ENCODE results near the gene GNG7.
"Not testable (repeated sequence)": the region's sequence is repeated elsewhere in the genome, so short reads cannot be mapped to it uniquely, and the experiment has no call there.

The GNG7 gene

GRCh38 chr19:2611483-2612464 is 90.7 kb downstream of the GNG7 start:
- H3K4me3 ChIP-seq (ENCODE audit: low read depth, low read length) = no peak overlapping the region
- TF ChIP-seq, protein P1, sequence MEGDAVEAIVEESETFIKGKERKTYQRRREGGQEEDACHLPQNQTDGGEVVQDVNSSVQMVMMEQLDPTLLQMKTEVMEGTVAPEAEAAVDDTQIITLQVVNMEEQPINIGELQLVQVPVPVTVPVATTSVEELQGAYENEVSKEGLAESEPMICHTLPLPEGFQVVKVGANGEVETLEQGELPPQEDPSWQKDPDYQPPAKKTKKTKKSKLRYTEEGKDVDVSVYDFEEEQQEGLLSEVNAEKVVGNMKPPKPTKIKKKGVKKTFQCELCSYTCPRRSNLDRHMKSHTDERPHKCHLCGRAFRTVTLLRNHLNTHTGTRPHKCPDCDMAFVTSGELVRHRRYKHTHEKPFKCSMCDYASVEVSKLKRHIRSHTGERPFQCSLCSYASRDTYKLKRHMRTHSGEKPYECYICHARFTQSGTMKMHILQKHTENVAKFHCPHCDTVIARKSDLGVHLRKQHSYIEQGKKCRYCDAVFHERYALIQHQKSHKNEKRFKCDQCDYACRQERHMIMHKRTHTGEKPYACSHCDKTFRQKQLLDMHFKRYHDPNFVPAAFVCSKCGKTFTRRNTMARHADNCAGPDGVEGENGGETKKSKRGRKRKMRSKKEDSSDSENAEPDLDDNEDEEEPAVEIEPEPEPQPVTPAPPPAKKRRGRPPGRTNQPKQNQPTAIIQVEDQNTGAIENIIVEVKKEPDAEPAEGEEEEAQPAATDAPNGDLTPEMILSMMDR (conservative IDR thresholded peaks at IDR 0.05; ENCODE audit: low read depth, low read length) = no peak
- DNase-seq (ENCODE audit: low read depth) = no peak

DNA sequence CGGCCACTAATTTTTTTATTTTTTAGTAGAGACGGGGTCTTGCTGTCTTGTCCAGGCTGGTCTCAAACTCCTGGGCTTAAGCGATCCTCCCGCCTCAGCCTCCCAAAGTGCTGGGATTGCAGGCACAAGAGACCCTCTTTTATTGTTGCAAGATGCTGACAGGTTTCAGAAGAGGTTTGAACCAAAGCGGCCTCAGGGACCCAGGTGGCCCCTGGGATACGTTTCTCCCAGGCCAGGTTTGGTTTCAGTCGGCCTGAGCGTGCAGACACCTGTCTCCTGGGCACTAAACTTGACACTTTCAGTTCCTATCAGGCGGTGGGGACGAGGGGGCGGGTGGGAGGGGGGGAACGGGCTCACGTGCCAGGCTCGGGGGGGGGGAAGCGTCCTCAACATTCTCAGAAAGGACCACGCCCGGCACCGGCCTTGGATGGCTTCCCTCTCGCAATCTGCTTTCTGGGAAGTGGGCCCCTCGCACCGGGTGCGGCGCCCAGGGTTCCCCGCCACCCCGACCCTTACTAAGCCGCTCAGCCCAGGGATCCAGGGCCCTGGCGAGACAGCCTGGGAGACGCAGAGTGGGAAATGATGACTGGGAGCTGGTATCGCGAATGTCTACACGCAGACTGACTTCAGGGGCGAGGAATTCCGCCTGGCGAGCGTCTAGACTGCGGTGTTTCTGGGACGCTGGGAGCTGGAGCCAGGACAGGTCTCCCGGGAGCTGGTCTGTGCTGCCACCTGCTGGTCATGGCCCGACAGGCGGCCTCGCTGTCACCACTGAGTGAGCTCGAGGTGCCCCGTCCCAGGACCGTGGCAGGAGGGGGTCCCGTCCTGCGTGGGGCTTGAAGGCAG is 91.6 kb downstream of the GNG7 start:
- DNase-seq (ENCODE audit: low read depth) = peak; percentile 94
- TF ChIP-seq, protein P1 (conservative IDR thresholded peaks at IDR 0.05; ENCODE audit: low read depth, low read length) = peak; percentile 98
- peak overlapping the region; percentile 44 for H3K4me3 ChIP-seq (ENCODE audit: low read depth, low read length)

- TF ChIP-seq, protein P1 (conservative IDR thresholded peaks at IDR 0.05; ENCODE audit: low read depth, low read length) = no peak
- H3K4me3 ChIP-seq (ENCODE audit: low read depth, low read length) = no peak overlapping the region
- no peak for DNase-seq (ENCODE audit: low read depth)
These were observed 92.9 kb downstream of the GNG7 start for GRCh38 chr19:2609389-2610116.

DNA sequence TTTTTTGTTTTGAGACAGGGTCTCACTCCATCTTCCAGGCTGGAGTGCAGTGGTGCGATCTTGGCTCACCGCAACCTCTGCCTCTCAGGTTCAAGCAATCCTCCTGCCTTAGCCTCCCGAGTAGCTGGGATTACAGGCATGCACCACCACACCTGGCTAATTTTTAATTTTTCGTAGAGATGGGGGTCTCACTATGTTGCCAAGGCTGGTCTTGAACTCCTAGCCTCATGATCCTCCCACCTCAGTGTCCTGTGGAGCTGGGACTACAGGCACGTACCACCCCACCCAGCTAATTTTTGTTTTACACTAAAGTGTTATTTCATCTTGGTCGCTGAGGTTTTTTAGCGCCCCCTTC is 93.5 kb downstream of the GNG7 start:
- not testable (repeated sequence) for H3K4me3 ChIP-seq (ENCODE audit: low read depth, low read length); DNase-seq (ENCODE audit: low read depth)

DNA sequence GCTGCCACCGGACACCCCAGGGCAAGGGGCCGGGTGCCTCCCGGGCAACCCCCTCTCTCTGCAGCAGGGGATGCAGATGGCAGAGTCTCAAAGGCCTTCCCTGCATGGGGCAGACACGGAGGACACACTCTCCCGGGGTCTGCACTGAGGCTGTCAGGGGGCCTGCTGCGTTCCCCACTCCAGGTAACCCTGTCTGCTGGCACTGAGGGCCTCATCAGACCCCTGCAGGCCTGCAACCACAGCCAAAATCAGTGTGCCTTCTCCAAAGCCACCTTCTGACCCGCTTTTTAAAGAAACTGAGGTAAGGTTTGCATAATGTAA is 93.9 kb downstream of the GNG7 start:
- no peak for DNase-seq (ENCODE audit: low read depth)
- no peak overlapping the region for H3K4me3 ChIP-seq (ENCODE audit: low read depth, low read length)
- TF ChIP-seq, protein P1 (conservative IDR thresholded peaks at IDR 0.05; ENCODE audit: low read depth, low read length) = no peak

- TF ChIP-seq, protein P1 (conservative IDR thresholded peaks at IDR 0.05; ENCODE audit: low read depth, low read length) = no peak
- H3K4me3 ChIP-seq (ENCODE audit: low read depth, low read length) = no peak overlapping the region
- DNase-seq (ENCODE audit: low read depth) = no peak
These were observed 94.5 kb downstream of the GNG7 start for GRCh38 chr19:2607712-2608601.

- not testable (repeated sequence) for DNase-seq (ENCODE audit: low read depth); H3K4me3 ChIP-seq (ENCODE audit: low read depth, low read length)
These were observed 95.7 kb downstream of the GNG7 start for GRCh38 chr19:2606774-2607173.

DNA sequence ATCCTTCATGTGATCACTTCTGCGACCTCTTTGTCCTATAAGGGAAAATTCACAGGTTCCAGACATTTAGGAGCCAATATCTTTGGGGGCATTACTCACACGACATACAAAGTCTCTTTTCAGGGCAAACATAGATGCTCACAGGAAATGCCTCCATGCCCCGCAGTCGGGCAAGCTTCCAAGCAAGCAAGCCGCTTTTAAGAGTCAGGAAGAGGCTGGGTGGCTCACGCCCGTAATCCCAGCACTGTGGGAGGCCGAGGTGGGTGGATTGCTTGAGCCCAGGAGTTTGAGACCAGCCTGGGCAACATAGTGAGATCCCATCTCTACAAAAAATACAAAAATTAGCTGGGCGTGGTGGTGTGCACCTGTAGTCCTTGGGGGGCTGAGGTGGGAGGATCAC is 96.6 kb downstream of the GNG7 start:
- DNase-seq (ENCODE audit: low read depth); H3K4me3 ChIP-seq (ENCODE audit: low read depth, low read length): not testable (repeated sequence)
